PC-9 (cell line): Measurements from ENCODE around the gene FOXS1. TPM values are rescaled to one million over a fixed set of nuclear protein-coding genes. Genes with fewer than 3 reads are reported as not detected.
A peak's percentile ranks its signal among the peaks of the same experiment; 100 is the strongest.

Source experiments
- BruUV-seq: library from RNA; stranded (reverse); fragments of 400-500 nt; replicated peaks from 2 replicates; lab custom pipeline; 2021; lab: Mats Ljungman, UMichigan
- CTCF ChIA-PET: fragments of 300-600 bp; sonication (Branson Sonifier 250); formaldehyde crosslinking; loops from one replicate; lab custom pipeline; 2022; ENCODE audit warnings: antibody characterized with exemption; lab: Charles Lee
- POLR2A ChIA-PET: fragments of 300-600 bp; sonication (Branson Sonifier 250); formaldehyde crosslinking; loops from one replicate; lab custom pipeline; 2022; ENCODE audit warnings: antibody characterized with exemption; ENCODE audit not compliant: unreplicated experiment; lab: Charles Lee
- DNase-seq, 2 experiments: peaks; one replicate each; pipeline versions ENCODE4 v3.0.0 to v3.0.0-alpha.2; 2015 to 2022; ENCODE audit warnings: mixed read lengths in 1 of 2
- H2AFZ ChIP-seq: fragments of 200-600 bp; sonication (generic); 2 replicates; pipeline ENCODE4 v1.8.1; 2017; ENCODE audit warnings: antibody characterized with exemption
- H3F3A ChIP-seq: fragments of 200-600 bp; sonication (generic); 2 replicates; pipeline ENCODE4 v1.8.1; 2017; ENCODE audit warnings: antibody characterized with exemption, mild to moderate bottlenecking, low read depth; ENCODE audit not compliant: insufficient read depth
- H3K27ac ChIP-seq: fragments of 200-600 bp; sonication (generic); 2 replicates; pipeline ENCODE4 v1.6.1; 2016; ENCODE audit warnings: mixed run types
- H3K27me3 ChIP-seq: fragments of 200-600 bp; sonication (generic); 2 replicates; pipeline ENCODE4 v1.6.1; 2016; ENCODE audit warnings: low read depth, mixed run types; ENCODE audit not compliant: insufficient read depth
- H3K36me3 ChIP-seq: fragments of 200-600 bp; sonication (generic); 2 replicates; pipeline ENCODE4 v1.6.1; 2016; ENCODE audit warnings: low read depth, mixed run types
- H3K4me1 ChIP-seq: fragments of 200-600 bp; sonication (generic); replicated peaks from 2 replicates; pipeline ENCODE4 v1.6.1; 2016; ENCODE audit warnings: mixed run types; ENCODE audit not compliant: insufficient read depth
- H3K4me2 ChIP-seq: fragments of 200-600 bp; sonication (generic); 2 replicates; pipeline ENCODE4 v1.6.1; 2017; ENCODE audit warnings: mixed run types
- H3K4me3 ChIP-seq: fragments of 200-600 bp; sonication (generic); 2 replicates; pipeline ENCODE4 v1.6.1; 2016; ENCODE audit warnings: mixed run types
- H3K79me2 ChIP-seq: fragments of 200-600 bp; sonication (generic); 2 replicates; pipeline ENCODE4 v1.6.1; 2017; ENCODE audit warnings: low read depth, mixed run types
- H3K9me2 ChIP-seq: fragments of 200-600 bp; sonication (generic); 2 replicates; pipeline ENCODE4 v1.8.1; 2017; ENCODE audit warnings: mild to moderate bottlenecking; ENCODE audit not compliant: insufficient read depth
- H3K9me3 ChIP-seq: fragments of 200-600 bp; sonication (generic); 2 replicates; pipeline ENCODE4 v1.8.1; 2016; ENCODE audit warnings: low read depth; ENCODE audit not compliant: insufficient read depth
- H4K20me1 ChIP-seq: fragments of 200-600 bp; sonication (generic); 2 replicates; pipeline ENCODE4 v1.8.1; 2017; ENCODE audit not compliant: insufficient read depth
- CTCF ChIP-seq: fragments of 200-600 bp; sonication (generic); conservative IDR thresholded peaks from 2 replicates; pipeline ENCODE4 v1.6.1; 2017; ENCODE audit warnings: mixed run types, antibody characterized with exemption, mild to moderate bottlenecking, moderate library complexity
- EZH2 ChIP-seq: fragments of 200-600 bp; sonication (generic); IDR thresholded peaks from 2 replicates; pipeline ENCODE4 v1.8.0; 2017; ENCODE audit warnings: antibody characterized with exemption, low read depth
- intact Hi-C: fragments of 100-400 bp; cut with micrococcal nuclease; formaldehyde crosslinking; loops from one replicate; pipeline ENCODE4 v1.10.0; 2022; ENCODE audit not compliant: unreplicated experiment
- total RNA-seq: library from RNA; stranded (reverse); gene quantifications from 2 replicates; pipeline ENCODE4 v1.2.3, GENCODE V29; 2021

The FOXS1 gene
- total RNA-seq, 1 experiment from 2014 or later, result not detected

GRCh38 chr20:31823360-31824124 lies 21.9 kb downstream of the FOXS1 start:
- POLR2A ChIA-PET, result interaction anchor here (1.1 kb wide), 1 partner anchor 128 kb away, joined by 11 read pairs; the partner anchor contains the start of gene PDRG1

GRCh38 chr20:31822421-31823330 lies 22.7 kb downstream of the FOXS1 start:
- H3K4me3 ChIP-seq, result no peak overlapping the region
- peak in 1 of 2 experiments; percentile 76 for DNase-seq
- no peaks in the 10 kb centered on the region for H3K79me2 ChIP-seq
- no peaks in the 10 kb centered on the region for H3K9me2 ChIP-seq
- no peaks in the 10 kb centered on the region for H3K9me3 ChIP-seq
- BruUV-seq, result no TSS peak
- H2AFZ ChIP-seq, result no peak overlapping the region
- peak overlapping the region; percentile 47 for H3K4me2 ChIP-seq
- no peaks in the 10 kb centered on the region for H3K4me1 ChIP-seq
- no peaks in the 10 kb centered on the region for H3K36me3 ChIP-seq
- TF ChIP-seq EZH2 (no peak), CTCF (peak; percentile 99)
- no peaks in the 10 kb centered on the region for H3K27me3 ChIP-seq
- no peaks in the 10 kb centered on the region for H4K20me1 ChIP-seq
- H3K27ac ChIP-seq, result no peak overlapping the region
- intact Hi-C loops, result loop anchor here (1.0 to 2.0 kb wide), 5 partner anchors 24 to 830 kb away; partner anchors contain the start of gene PDRG1
- no peaks in the 10 kb centered on the region for H3F3A ChIP-seq
- CTCF ChIA-PET, result interaction anchor here (0.5 to 1.1 kb wide), 7 partner anchors 14 to 209 kb away, joined by 3 to 13 read pairs (median 4); no protein-coding TSS in a partner anchor
- POLR2A ChIA-PET, result interaction anchor here (0.5 to 1.1 kb wide), 2 partner anchors 102 to 129 kb away, joined by 3 to 11 read pairs; partner anchors contain the start of gene PDRG1

More at GRCh38 chr20:31823360-31824124, 21.9 kb downstream of the FOXS1 start:
- no peaks in the 10 kb centered on the region for H3K79me2 ChIP-seq
- CTCF ChIA-PET, result interaction anchor here (0.6 to 1.1 kb wide), 6 partner anchors 13 to 208 kb away, joined by 3 to 13 read pairs (median 4); no protein-coding TSS in a partner anchor
- no peaks in the 10 kb centered on the region for H4K20me1 ChIP-seq
- H3K9me3 ChIP-seq, result no peaks in the 10 kb centered on the region
- no peak for DNase-seq
- H3K4me2 ChIP-seq, result no peak overlapping the region
- no peak overlapping the region for H2AFZ ChIP-seq
- no peaks in the 10 kb centered on the region for H3K36me3 ChIP-seq
- no peaks in the 10 kb centered on the region for H3F3A ChIP-seq
- no peaks in the 10 kb centered on the region for H3K4me1 ChIP-seq
- H3K4me3 ChIP-seq, result no peak overlapping the region
- intact Hi-C loops, result loop anchor here (1.0 to 2.0 kb wide), 4 partner anchors 23 to 829 kb away; no protein-coding TSS in a partner anchor
- TF ChIP-seq CTCF (no peak), EZH2 (no peak)
- H3K27ac ChIP-seq, result no peak overlapping the region
- H3K9me2 ChIP-seq, result no peaks in the 10 kb centered on the region
- no TSS peak for BruUV-seq
- H3K27me3 ChIP-seq, result no peaks in the 10 kb centered on the region

- no peak overlapping the region for H3K27ac ChIP-seq
- H3K4me2 ChIP-seq, result no peak overlapping the region
- H3K4me3 ChIP-seq, result no peak overlapping the region
- no peaks in the 10 kb centered on the region for H4K20me1 ChIP-seq
- no peak overlapping the region for H2AFZ ChIP-seq
- no peaks in the 10 kb centered on the region for H3K9me3 ChIP-seq
- POLR2A ChIA-PET, result no interaction called here
- no peaks in the 10 kb centered on the region for H3K36me3 ChIP-seq
- no peak for DNase-seq
- H3K9me2 ChIP-seq, result no peaks in the 10 kb centered on the region
- intact Hi-C loops, result no loop called here
- H3F3A ChIP-seq, result no peaks in the 10 kb centered on the region
- H3K27me3 ChIP-seq, result no peaks in the 10 kb centered on the region
- CTCF ChIA-PET, result no interaction called here
- no TSS peak for BruUV-seq
- H3K4me1 ChIP-seq, result no peaks in the 10 kb centered on the region
- no peaks in the 10 kb centered on the region for H3K79me2 ChIP-seq
- TF ChIP-seq EZH2 (no peak), CTCF (no peak)
These were observed 24.0 kb downstream of the FOXS1 start for GRCh38 chr20:31821427-31821826.
